GM12892 (cell line): Measurements from ENCODE around the gene CYTH4.

Experiments
- POLR2A ChIP-seq: IDR thresholded peaks from 2 replicates; pipeline ENCODE4 v1.6.1; 2011; ENCODE audit warnings: low read depth, low read length, control low read depth
- POLR2AphosphoS5 ChIP-seq: IDR thresholded peaks from 2 replicates; pipeline ENCODE4 v1.6.1; 2011; ENCODE audit warnings: low read depth, low read length, control low read depth
- TAF1 ChIP-seq: IDR thresholded peaks from 2 replicates; pipeline ENCODE4 v1.6.1; 2011; ENCODE audit warnings: low read depth, mild to moderate bottlenecking, control low read depth, low read length, borderline replicate concordance

DNA sequence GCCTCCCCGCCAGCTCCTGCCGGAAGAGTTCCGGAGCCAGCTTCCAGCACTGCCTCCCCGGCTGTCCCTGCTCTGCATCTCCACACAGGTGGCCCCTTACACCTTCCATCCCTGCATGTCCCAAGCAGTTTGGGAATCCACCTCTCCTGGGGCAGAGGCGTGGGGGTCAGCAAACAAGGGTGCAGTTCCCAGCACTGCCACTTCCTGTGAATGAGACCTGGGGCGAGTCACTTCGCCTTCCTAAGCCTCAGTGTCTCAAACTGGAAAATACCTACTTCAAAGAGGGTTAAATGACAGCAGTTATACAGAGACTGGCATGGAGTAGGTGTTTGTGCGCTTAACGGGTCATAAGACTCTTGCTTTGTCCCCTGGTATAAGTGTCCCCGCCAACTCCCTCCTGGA, 5.2 kb downstream of the CYTH4 start:
- TF ChIP-seq POLR2AphosphoS5 (no peak), POLR2A (no peak), TAF1 (no peak)
